ENCODE data around the gene ATAT1. TPM values are rescaled to one million over a fixed set of nuclear protein-coding genes. Genes with fewer than 3 reads are reported as not detected.
A peak's percentile ranks its signal among the peaks of the same experiment; 100 is the strongest.
"Not testable (repeated sequence)": the region's sequence is repeated elsewhere in the genome, so short reads cannot be mapped to it uniquely, and the experiment has no call there.

ATAT1 gene
- total and polyA plus RNA-seq, 12 donors, result 0.78 to 16.3 (median 8.3) TPM

DNA sequence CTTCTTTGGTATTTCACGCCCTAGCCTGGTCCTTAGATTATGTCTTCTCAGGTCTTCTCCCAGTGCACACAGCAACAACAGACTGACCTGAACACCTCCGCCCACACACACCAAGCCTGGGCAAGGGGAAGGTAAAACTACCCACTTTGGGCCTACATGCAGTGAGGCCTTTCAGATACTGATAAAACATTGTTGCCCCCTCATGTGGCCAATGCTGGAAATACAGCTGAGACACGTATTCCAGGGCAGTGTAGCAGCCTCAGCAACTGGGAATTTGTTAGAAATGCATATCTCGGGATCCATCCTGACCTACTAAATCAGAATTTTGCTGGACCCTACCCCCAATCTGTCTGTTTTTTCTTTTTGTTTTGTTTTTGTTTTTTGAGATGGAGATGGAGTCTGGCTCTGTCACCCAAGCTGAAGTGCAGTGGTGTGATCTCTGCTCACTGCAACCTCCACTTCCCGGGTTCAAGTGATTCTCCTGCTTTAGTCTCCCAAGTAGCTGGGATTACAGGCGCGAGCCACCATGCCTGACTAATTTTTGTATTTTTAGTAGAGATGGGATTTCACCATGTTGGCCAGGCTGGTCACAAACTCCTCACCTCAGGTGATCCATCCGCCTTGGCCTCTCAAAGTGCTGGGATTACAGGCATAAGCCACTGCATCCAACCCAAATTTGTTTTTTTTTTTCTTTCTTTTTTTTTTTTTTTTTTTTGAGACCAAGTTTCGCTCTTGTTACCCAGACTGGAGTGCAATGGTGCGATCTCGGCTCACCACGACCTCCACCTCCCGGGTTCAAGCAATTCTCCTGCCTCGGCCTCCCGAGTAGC is 29.1 kb upstream of the ATAT1 start:
- not testable (repeated sequence) for H3K27me3 ChIP-seq; H3K9me3 ChIP-seq (replicated peaks in 1 of 3); H3K4me3 ChIP-seq; H3K4me1 ChIP-seq (replicated peaks in 1 of 2)
- Histone ChIP-seq H3K27ac (peak overlapping the region in 1 of 5 donors; percentile 8), H3K36me3 (replicated peaks in 1 of 2) (peaks cover 0 to 32% of the 10 kb centered on the region in 2 donors)
- 72 to 75% (median 74%) methylated on average over 15 of the region's 15 CpGs for WGBS, 4 donors
- TF ChIP-seq, protein P1, sequence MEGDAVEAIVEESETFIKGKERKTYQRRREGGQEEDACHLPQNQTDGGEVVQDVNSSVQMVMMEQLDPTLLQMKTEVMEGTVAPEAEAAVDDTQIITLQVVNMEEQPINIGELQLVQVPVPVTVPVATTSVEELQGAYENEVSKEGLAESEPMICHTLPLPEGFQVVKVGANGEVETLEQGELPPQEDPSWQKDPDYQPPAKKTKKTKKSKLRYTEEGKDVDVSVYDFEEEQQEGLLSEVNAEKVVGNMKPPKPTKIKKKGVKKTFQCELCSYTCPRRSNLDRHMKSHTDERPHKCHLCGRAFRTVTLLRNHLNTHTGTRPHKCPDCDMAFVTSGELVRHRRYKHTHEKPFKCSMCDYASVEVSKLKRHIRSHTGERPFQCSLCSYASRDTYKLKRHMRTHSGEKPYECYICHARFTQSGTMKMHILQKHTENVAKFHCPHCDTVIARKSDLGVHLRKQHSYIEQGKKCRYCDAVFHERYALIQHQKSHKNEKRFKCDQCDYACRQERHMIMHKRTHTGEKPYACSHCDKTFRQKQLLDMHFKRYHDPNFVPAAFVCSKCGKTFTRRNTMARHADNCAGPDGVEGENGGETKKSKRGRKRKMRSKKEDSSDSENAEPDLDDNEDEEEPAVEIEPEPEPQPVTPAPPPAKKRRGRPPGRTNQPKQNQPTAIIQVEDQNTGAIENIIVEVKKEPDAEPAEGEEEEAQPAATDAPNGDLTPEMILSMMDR (IDR thresholded peaks at IDR 0.05), result peak; percentile 75 to 88 (median 85)
- TF ChIP-seq POLR2A (IDR thresholded peaks at IDR 0.05), result peak in 1 of 2 donors; percentile 15
- intact Hi-C loops (cut with DNase I), result loop anchor here in 1 of 2 donors (5.0 kb wide), 1 partner anchor 110 kb away; the partner anchor contains the start of gene HLA-E
- peak; percentile 80 to 96 (median 88) for DNase-seq

DNA sequence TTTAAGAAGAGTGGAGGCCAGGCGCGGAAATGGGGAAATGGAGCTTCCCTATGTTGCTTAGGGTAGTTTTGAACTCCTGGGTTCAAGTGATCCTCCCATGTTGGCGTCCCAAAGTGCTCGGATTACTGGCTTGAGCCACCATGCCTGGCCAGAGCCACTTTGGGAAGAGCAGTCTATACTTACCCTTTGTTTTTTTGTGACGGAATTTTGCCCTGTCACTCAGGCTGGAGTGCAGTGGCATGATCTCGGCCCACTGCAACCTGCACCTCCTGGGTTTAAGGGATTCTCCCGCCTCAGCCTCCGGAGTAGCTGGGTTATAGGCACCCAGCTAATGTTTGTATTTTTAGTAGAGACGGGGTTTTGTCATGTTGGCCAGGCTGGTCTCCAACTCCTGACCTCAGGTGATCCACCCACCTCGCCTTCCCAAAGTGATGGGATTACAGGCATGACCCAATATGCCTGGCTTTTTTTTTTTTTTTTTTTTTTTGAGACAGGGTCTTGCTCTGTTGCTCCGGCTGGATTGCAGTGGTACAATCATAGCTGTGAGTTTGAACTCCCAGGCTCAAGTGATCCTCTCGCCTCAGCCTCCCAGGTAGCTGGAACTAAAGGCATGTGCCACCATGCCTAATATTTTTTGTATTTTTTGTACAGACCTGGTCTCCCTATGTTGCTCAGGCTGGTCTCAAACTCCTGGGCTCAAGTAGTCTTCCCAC is 27.6 kb upstream of the ATAT1 start:
- DNase-seq, result no peak
- Histone ChIP-seq H3K27me3 (no peaks in the 10 kb centered on the region), H3K36me3 (replicated peaks in 1 of 2) (peaks cover 0 to 47% of the 10 kb centered on the region in 2 donors), H3K9me3 (replicated peaks in 1 of 3) (no peaks in the 10 kb centered on the region), H3K4me1 (replicated peaks in 1 of 2) (no peaks in the 10 kb centered on the region), H3K4me3 (no peak overlapping the region), H3K27ac (no peak overlapping the region)
- TF ChIP-seq, protein P1 (IDR thresholded peaks at IDR 0.05), result no peak
- TF ChIP-seq POLR2A (IDR thresholded peaks at IDR 0.05), result peak in 1 of 2 donors; percentile 6
- WGBS, 4 donors, result 72 to 77% (median 74%) methylated on average over 10 to 12 of the region's 12 CpGs
- intact Hi-C loops (cut with DNase I), result loop anchor here in 1 of 2 donors (5.0 kb wide), 1 partner anchor 112 kb away; the partner anchor contains the start of gene HLA-E

DNA sequence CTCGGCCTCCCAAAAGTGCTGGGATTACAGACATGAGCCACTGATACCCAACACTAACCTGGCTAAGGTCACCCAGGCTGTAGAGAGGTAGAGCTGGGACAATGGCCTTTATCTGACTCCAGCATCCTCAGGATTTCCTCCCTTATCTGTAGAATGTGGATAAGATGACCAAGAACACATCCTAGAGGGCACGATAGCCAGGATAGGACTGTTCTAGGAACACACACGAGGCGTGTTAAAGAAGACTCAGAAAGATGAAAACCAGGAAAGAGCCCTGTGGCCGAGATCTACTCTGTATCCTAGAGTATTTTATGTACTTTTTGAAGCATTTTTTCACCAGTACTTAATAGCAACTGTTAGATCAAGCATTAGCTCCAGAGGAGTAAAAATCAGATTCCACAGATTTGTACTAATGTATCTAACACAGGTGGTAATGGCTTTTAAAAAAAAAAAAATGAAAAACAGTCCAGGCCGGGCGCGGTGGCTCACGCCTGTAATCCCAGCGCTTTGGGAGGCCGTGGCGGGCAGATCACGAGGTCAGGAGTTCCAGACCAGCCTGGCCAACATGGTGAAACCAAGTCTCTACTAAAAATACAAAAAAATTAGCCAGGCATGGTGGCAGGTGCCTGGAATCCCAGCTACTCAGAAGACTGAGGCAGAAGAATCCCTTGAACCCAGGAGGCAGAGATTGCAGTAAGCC is 26.9 kb upstream of the ATAT1 start:
- no peak overlapping the region for H3K27ac ChIP-seq
- intact Hi-C loops (cut with DNase I), result loop anchor here in 1 of 2 donors (5.0 kb wide), 1 partner anchor 112 kb away; the partner anchor contains the start of gene HLA-E
- 61 to 74% (median 69%) methylated on average over 13 of the region's 13 CpGs for WGBS, 4 donors

More for the DNA sequence above, 26.9 kb upstream of the ATAT1 start:
- Histone ChIP-seq H3K36me3 (replicated peaks in 1 of 2) (peaks cover 0 to 48% of the 10 kb centered on the region in 2 donors), H3K27me3 (no peaks in the 10 kb centered on the region), H3K4me1 (replicated peaks in 1 of 2) (no peaks in the 10 kb centered on the region), H3K9me3 (replicated peaks in 1 of 3) (no peaks in the 10 kb centered on the region), H3K4me3 (no peak overlapping the region)
- TF ChIP-seq, protein P1 (IDR thresholded peaks at IDR 0.05), result no peak
- DNase-seq, result peak in 1 of 7 donors; percentile 20

Measured in adrenal gland (tissue), 12 donors.